ENCODE measurements around the gene NOS1. TPM values are rescaled to one million over a fixed set of nuclear protein-coding genes. Genes with fewer than 3 reads are reported as not detected.
"Not testable (repeated sequence)": the region's sequence is repeated elsewhere in the genome, so short reads cannot be mapped to it uniquely, and the experiment has no call there.

Gene NOS1
- total RNA-seq, 2 donors from 2014 or later = 0.07 TPM; not detected in 1

- no peak overlapping the region for H3K27ac Mint-ChIP-seq
- no peak for DNase-seq (ENCODE audit: low spot score in 2 of 2)
- H3K36me3 Mint-ChIP-seq = no peaks in the 10 kb centered on the region
- H3K9me3 Mint-ChIP-seq = no peaks in the 10 kb centered on the region
- no peak for ATAC-seq
Measured at GRCh38 chr12:117213295-117213808, 148.1 kb downstream of the NOS1 start.

DNA sequence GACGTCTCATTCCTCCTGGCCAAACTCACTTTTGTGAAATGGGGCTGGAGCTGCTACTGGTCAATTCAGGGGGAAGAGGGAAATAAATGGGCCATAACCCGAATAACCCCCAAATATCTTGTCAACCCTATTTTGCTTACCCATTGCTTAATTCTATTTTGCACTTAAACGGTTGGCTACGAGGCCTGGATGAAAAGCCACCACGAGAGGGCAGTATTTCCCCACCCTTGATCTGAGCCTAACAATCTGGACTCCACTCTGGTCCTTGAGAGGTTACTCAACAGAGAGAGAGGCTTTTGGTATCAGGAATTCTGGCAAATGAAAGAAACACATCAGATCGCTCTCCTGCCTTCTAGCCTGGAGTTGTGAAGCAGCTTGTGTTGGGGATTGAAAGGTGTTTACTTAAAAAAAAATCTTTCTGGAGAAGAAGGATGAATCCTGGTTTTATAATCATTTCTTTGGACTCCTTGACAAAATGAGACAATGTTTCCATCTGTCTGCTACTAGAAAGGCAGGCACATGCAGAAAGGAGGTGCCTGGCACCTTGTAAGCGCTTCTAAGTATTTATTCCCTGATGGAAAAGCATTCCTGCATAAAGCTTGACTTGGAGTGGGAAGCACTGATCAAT is 148.7 kb downstream of the NOS1 start:
- ATAC-seq (peak; percentile 59 to 60), DNase-seq (ENCODE audit: low spot score in 2 of 2) (peak; percentile 64 to 68)
- Mint-ChIP-seq H3K36me3 (no peaks in the 10 kb centered on the region), H3K27ac (no peak overlapping the region), H3K9me3 (no peaks in the 10 kb centered on the region)

DNA sequence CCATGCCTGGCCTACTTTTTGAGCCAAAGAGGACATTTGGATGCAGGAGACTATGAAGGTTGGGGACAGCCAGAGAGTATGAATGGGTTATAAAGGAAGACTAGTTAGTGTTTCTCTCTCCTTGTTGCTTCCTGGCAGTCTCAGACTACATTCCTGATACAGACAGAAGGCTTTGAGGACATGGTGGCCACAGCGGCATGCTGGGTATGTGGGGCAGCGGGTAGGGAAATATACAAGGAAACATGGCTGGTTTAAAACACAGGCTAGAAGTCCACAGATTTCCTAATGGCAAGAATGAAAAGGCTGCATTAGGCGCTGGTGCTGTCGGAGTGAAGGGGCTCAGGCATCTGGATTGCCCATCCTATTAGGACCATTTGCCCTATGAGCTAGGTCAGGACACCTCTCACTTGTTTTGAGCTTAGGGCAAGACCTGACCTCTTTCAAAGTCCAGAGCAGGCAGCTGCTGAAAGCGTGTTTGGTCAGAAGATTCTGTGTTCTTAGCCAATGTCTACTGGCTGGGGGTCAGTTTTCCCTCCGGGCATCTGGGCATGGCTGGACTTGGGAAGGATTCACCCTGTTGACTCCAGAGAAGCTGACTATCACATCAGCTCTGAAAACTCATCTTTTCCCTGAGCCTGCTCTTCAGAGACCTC is 151.0 kb downstream of the NOS1 start:
- H3K36me3 Mint-ChIP-seq = no peaks in the 10 kb centered on the region
- H3K9me3 Mint-ChIP-seq = no peaks in the 10 kb centered on the region
- ATAC-seq = no peak

GRCh38 chr12:117209626-117210025 is 151.8 kb downstream of the NOS1 start:
- ATAC-seq (no peak), DNase-seq (ENCODE audit: low spot score in 2 of 2) (no peak)
- H3K36me3 Mint-ChIP-seq = no peaks in the 10 kb centered on the region
- H3K27ac Mint-ChIP-seq = no peak overlapping the region
- no peaks in the 10 kb centered on the region for H3K9me3 Mint-ChIP-seq

More for the DNA sequence above, 151.0 kb downstream of the NOS1 start:
- no peak for DNase-seq (ENCODE audit: low spot score in 2 of 2)
- H3K27ac Mint-ChIP-seq = no peak overlapping the region

GRCh38 chr12:117208811-117209455 is 152.5 kb downstream of the NOS1 start:
- no peak overlapping the region for H3K27ac Mint-ChIP-seq
- H3K36me3 Mint-ChIP-seq = no peaks in the 10 kb centered on the region
- ATAC-seq = no peak
- no peak for DNase-seq (ENCODE audit: low spot score in 2 of 2)
- H3K9me3 Mint-ChIP-seq = no peaks in the 10 kb centered on the region

DNA sequence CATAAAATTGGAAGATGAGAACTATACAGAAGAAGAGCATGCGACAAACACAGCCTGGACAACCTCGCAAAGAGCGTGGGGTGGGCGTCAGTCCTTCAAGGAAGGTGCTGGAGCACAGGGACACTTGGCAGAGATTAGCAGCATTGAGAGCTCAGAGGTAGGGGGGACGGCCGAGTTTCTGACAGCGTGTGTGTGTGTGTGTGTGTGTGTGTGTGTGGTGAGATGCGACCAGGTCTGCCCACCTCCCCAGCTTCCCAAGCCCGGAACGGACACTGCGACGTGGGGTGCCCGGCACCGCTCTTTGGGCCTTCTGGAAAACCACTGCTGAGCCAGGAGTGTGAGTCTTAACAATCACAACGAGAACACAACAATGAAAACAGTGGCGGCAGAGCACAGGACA is 153.2 kb downstream of the NOS1 start:
- DNase-seq (ENCODE audit: low spot score in 2 of 2) (no peak), ATAC-seq (no peak)
- no peaks in the 10 kb centered on the region for H3K36me3 Mint-ChIP-seq

GRCh38 chr12:117207675-117208074 is 153.8 kb downstream of the NOS1 start:
- Mint-ChIP-seq H3K36me3 (no peaks in the 10 kb centered on the region), H3K9me3 (no peaks in the 10 kb centered on the region), H3K27ac (no peak overlapping the region)
- ATAC-seq = no peak
- DNase-seq (ENCODE audit: low spot score in 2 of 2) = no peak

More for the DNA sequence above, 153.2 kb downstream of the NOS1 start:
- H3K9me3 Mint-ChIP-seq = no peaks in the 10 kb centered on the region
- no peak overlapping the region for H3K27ac Mint-ChIP-seq

DNA sequence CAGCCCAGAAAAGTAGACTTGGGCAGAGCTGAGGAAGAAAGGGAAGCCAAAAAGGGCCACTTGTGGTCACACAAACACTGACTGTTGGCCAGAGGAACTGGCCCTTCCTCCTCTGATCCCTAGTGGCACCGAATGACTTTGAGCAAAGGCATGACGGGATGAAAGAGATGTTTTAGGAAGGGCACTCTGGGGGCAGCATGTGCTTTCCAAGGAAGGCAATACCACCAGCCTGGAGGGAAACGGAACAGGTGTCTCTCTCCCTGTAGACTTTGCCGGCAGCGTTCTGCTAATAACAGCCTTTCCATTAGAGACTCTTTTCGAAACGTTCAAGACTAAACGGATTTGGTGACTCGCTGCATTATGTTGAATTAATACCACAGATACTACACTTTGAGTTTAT is 158.9 kb downstream of the NOS1 start:
- H3K36me3 Mint-ChIP-seq = no peaks in the 10 kb centered on the region
- H3K9me3 Mint-ChIP-seq = no peaks in the 10 kb centered on the region
- H3K27ac Mint-ChIP-seq = no peak overlapping the region
- DNase-seq (ENCODE audit: low spot score in 2 of 2) (no peak), ATAC-seq (no peak)

GRCh38 chr12:117202033-117202432 is 159.4 kb downstream of the NOS1 start:
- Mint-ChIP-seq H3K27ac (no peak overlapping the region), H3K36me3 (no peaks in the 10 kb centered on the region), H3K9me3 (no peaks in the 10 kb centered on the region)
- DNase-seq (ENCODE audit: low spot score in 2 of 2) (no peak), ATAC-seq (no peak)

GRCh38 chr12:117199956-117200744 is 161.3 kb downstream of the NOS1 start:
- not testable (repeated sequence) for ATAC-seq, H3K9me3 Mint-ChIP-seq, H3K36me3 Mint-ChIP-seq, H3K27ac Mint-ChIP-seq
- DNase-seq (ENCODE audit: low spot score in 2 of 2) = peak in 1 of 2 donors; percentile 18

- not testable (repeated sequence) for DNase-seq (ENCODE audit: low spot score in 2 of 2); H3K9me3 Mint-ChIP-seq
Measured at GRCh38 chr12:117196334-117196733, 165.1 kb downstream of the NOS1 start.

DNA sequence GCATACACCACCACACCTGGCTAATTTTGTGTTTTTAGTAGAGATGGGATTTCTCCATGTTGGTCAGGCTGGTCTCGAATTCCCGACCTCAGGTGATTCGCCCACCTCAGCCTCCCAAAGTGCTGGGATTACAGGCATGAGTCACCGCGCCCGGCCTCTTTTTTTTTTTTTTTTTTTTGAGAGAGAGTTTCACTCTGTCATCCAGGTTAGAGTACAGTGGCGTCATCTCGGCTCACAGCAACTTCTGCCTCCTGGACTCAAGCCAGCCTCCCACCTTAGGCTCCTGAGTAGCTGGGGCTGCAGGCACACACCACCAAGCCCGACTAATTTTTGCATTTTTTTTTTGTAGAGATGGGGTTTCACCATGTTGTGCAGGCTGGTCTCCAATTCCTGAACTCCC is 166.4 kb downstream of the NOS1 start:
- H3K9me3 Mint-ChIP-seq; DNase-seq (ENCODE audit: low spot score in 2 of 2); H3K27ac Mint-ChIP-seq; H3K36me3 Mint-ChIP-seq; ATAC-seq: not testable (repeated sequence)

More at GRCh38 chr12:117196334-117196733, 165.1 kb downstream of the NOS1 start:
- ATAC-seq, H3K27ac Mint-ChIP-seq, H3K36me3 Mint-ChIP-seq: not testable (repeated sequence)

DNA sequence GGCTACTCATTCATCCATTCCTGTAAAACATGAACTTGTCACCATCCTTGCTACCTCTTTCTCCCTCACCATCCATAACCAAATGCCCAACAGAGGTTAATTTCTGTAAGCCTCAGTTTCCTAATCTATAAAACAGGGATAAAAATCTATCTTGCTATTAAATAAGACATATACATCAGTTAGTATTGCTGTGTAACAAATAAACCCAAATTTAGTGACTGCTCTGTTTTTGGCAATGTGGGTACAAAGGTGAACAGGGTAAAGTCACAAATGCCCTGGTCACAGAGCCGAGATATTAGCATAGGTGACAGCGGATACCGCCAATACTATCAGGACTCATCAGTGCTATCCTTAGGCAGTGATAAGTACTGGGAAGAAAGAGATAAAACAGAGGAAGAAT is 167.5 kb downstream of the NOS1 start:
- DNase-seq (ENCODE audit: low spot score in 2 of 2) (no peak), ATAC-seq (no peak)
- Mint-ChIP-seq H3K9me3 (peaks cover 0 to 7% of the 10 kb centered on the region in 2 donors), H3K36me3 (peaks cover 9 to 13% of the 10 kb centered on the region in 2 donors), H3K27ac (no peak overlapping the region)

GRCh38 chr12:117192581-117192980 is 168.8 kb downstream of the NOS1 start:
- not testable (repeated sequence) for DNase-seq (ENCODE audit: low spot score in 2 of 2); ATAC-seq; H3K9me3 Mint-ChIP-seq; H3K27ac Mint-ChIP-seq
- peaks cover 9 to 21% of the 10 kb centered on the region in 2 donors for H3K36me3 Mint-ChIP-seq

GRCh38 chr12:117192057-117192456 is 169.4 kb downstream of the NOS1 start:
- DNase-seq (ENCODE audit: low spot score in 2 of 2) = peak in 1 of 2 donors; percentile 18
- Mint-ChIP-seq H3K27ac (no peak overlapping the region), H3K9me3 (peaks cover 0 to 7% of the 10 kb centered on the region in 2 donors), H3K36me3 (peaks cover 9 to 24% of the 10 kb centered on the region in 2 donors)
- no peak for ATAC-seq

- DNase-seq (ENCODE audit: low spot score in 2 of 2) (peak; percentile 92 to 97), ATAC-seq (peak; percentile 97 to 98)
- H3K27ac Mint-ChIP-seq = peak within 1 kb of the TSS; percentile 69 to 89
- H3K36me3 Mint-ChIP-seq = peaks cover 9 to 26% of the 10 kb centered on the region in 2 donors
- peaks cover 0 to 7% of the 10 kb centered on the region in 2 donors for H3K9me3 Mint-ChIP-seq
Measured at GRCh38 chr12:117190210-117190781, 171.1 kb downstream of the NOS1 start, which contains the start of gene FBXO21. TSS of gene FBXO21 (minus strand) at chr12:117190470. CDS start at chr12:117190456, 14 bp downstream.
